Measurements from ENCODE around the gene PEBP1.

DNA sequence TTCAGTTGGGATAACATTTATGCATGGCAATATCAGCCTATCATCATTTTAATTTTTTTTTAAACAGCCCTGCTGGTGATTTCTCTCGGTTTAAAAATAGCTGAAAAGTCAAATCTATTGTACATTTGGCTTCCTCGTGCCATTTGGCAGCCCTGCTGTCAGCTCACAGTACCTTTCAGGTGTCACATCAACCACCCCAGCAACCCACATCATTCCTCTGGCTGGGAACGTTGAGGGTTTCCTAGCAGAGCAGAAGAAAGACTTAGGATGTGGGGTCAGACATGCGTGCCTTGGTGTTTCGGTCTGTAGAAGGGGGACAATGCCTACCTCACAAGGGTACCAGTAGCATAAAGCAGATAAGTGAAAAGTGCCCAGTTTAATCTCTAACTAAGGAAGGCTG, 15.8 kb downstream of the PEBP1 start:
- TF ChIP-seq CTCF (optimal IDR thresholded peaks at IDR 0.05 in 1 of 3, IDR thresholded peaks at IDR 0.05 in 1 of 3, conservative IDR thresholded peaks at IDR 0.05 in 1 of 3; ENCODE audit: extremely low read depth in 1 of 3, insufficient read depth in 2 of 3, low read length in 3 of 3) (no peak), EZH2 (IDR thresholded peaks at IDR 0.05; ENCODE audit: low read length) (no peak)

Data from keratinocyte (primary cell).